HTR-8/SVneo (cell line): ENCODE results near the gene ZNF799.
"Not testable (repeated sequence)": the region's sequence is repeated elsewhere in the genome, so short reads cannot be mapped to it uniquely, and the experiment has no call there.

Source experiments
- DNase-seq: peaks from one replicate; pipeline ENCODE4 v3.0.0; 2011; ENCODE audit warnings: low spot score, mixed read lengths; ENCODE audit not compliant: insufficient read length
- FAIRE-seq: peaks from 2 replicates; lab custom pipeline; 2011; peaks lifted over from hg19 to GRCh38; lab: Jason Lieb, UNC

The ZNF799 gene

DNA sequence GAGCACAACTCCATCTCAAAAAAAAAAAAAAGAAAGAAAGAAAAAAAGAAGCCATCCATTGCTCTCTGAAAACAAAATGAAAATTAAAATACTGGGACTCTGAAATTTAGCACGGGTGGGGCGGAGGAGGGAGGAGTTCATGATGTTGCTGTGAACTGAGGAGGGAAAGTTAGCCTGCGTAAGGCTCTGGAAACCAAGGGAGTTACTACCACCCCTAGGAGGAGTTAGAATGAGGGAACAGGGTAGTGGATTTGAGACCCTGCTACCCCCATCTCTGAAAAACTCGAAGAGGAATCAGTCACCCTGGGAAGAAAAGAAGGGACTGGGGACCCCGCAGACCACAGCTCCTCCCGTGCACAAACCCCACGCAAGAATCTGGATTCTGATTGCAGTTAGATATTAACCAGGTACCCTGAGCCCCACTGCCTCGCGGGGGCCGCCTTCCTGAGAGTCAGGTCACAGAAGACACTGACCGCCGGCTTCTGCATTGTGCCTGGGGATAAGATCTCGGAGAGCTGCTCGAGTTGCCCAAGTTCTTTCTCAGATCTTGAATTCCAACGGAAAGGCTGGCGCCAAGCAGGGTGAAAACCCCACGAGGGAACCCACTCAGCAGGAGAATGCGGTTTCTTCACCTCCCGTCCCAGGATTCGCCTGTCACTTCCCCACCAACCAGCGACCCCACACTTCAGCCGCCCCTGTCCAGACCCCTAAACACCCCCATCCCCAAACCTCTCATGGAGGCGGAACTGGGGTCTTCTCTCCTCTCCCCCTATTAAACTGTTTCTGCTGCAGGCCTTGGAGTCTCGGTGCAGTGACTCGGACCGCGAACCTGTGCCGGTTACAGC lies 36.5 kb downstream of the ZNF799 start:
- DNase-seq (peak; percentile 34), FAIRE-seq (no peak)

GRCh38 chr19:12362236-12362635 lies 38.8 kb downstream of the ZNF799 start:
- FAIRE-seq, DNase-seq: not testable (repeated sequence)

DNA sequence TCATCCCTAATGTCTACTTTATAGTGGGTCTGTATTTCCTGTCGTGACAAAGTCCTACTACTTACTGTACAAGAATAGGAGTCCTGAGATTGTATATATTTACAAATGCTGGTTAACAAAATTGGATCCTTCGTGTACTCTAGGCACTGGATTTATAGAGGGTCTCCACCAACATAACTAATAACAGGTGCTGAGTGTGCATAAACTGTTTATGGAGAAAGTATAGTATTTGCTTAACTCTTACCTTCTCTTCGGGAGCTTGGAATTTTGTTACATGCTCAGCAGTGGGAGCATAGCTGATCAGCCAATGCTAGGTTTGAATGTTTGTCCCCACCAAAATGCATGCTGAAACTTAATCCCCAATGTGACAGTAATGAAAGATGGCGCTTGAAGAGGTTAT lies 47.7 kb downstream of the ZNF799 start:
- DNase-seq (no peak), FAIRE-seq (no peak)

DNA sequence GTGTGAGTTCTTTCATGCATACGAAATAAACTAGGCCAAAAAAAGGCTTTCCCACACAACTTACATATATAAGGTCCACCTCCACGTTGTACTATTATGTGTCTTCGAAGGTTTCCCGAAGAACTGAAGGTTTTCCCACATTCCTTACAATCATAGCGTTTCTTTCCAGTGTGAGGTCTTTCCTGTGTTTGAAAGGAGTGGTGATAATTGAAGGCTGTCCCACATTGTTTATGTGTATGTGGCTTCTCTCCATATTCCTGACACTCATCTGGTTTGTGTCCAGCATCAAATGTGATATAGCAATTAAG lies 50.2 kb downstream of the ZNF799 start:
- FAIRE-seq (no peak), DNase-seq (no peak)

DNA sequence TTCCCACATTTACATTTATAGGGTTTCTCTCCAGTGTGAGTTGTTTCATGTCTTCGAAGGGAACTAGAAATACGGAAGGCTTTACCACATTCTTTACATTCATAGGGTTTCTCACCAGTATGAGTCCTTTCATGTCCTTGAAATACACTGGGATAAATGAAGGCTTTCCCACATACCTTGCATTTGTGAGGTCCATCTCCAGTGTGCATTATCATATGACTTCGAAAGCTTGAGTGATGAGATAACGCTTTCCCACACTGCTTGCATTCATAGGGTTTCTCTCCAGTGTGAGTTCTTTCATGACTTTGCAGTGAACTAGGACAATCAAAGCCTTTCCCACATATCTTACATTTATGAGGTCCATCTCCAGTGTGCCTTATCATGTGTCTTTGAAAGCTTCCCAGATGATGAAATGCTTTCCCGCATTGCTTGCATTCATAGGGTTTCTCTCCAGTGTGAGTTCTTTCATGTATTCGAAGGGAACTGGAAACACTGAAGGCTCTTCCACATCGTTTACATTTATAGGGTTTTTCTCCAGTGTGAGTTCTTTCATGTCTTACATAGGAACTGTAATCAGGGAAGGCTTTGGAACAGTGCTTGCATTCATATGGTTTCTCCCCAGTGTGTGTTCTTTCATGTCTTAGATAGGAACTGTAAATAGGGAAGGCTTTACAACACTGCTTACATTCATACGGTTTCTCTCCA lies 50.7 kb downstream of the ZNF799 start:
- DNase-seq: no peak
- FAIRE-seq: no peak

- no peak for FAIRE-seq
These were observed 54.2 kb downstream of the ZNF799 start for GRCh38 chr19:12346896-12347295.

GRCh38 chr19:12345197-12345596 lies 55.9 kb downstream of the ZNF799 start:
- FAIRE-seq: no peak

More at GRCh38 chr19:12346896-12347295, 54.2 kb downstream of the ZNF799 start:
- DNase-seq: no peak

More at GRCh38 chr19:12345197-12345596, 55.9 kb downstream of the ZNF799 start:
- DNase-seq: no peak
